Tibial nerve (tissue), 4 donors: ENCODE measurements around the gene KIRREL1. TPM values are rescaled to one million over a fixed set of nuclear protein-coding genes. Genes with fewer than 3 reads are reported as not detected.

Experiments
- DNase-seq, 2 donors: peaks; one replicate each; pipeline ENCODE4 v3.0.0-alpha.2; 2019; ENCODE audit warnings: low spot score in 2 of 2
- H3K27ac ChIP-seq, 4 donors: fragments of 200-600 bp; sonication (generic) in 3 of 4; one replicate each; pipeline ENCODE4 v1.5.1; 2017 to 2019; ENCODE audit warnings: mild to moderate bottlenecking in 1 of 4
- H3K27me3 ChIP-seq, 2 donors: fragments of 200-600 bp; sonication (generic) in 1 of 2; one replicate each; pipeline versions ENCODE4 v1.5.1 to v1.6.0; 2017 to 2019
- H3K36me3 ChIP-seq, 3 donors: fragments of 200-600 bp; sonication (generic); one replicate each; pipeline ENCODE4 v1.5.1; 2018 to 2019
- H3K4me1 ChIP-seq, 4 donors: fragments of 200-600 bp; sonication (generic) in 3 of 4; one replicate each; pipeline ENCODE4 v1.5.1; 2017 to 2019
- H3K4me3 ChIP-seq, 4 donors: fragments of 200-600 bp; sonication (generic) in 3 of 4; one replicate each; pipeline ENCODE4 v1.5.1; 2017 to 2019; ENCODE audit warnings: mild to moderate bottlenecking in 1 of 4, moderate library complexity in 1 of 4
- H3K9me3 ChIP-seq, 4 donors: fragments of 200-600 bp; sonication (generic) in 3 of 4; one replicate each; pipeline ENCODE4 v1.5.1; 2017 to 2019
- CTCF ChIP-seq, 5 experiments: fragments of 200-600 bp in 3 of 5; fragments of 450-650 bp in 2 of 5; sonication (generic) in 3 of 5; IDR thresholded peaks; one replicate each; pipeline ENCODE4 v1.5.1; 2016 to 2019; ENCODE audit warnings: antibody characterized with exemption in 5 of 5, mild to moderate bottlenecking in 3 of 5, moderate library complexity in 2 of 5
- EP300 ChIP-seq, 2 donors: sonication (generic); formaldehyde crosslinking; IDR thresholded peaks; one replicate each; pipeline ENCODE4 v1.6.1; 2017; ENCODE audit warnings: antibody characterized with exemption in 2 of 2, mild to moderate bottlenecking in 1 of 2
- POLR2A ChIP-seq, 2 donors: fragments of 450-650 bp; IDR thresholded peaks; one replicate each; pipeline ENCODE4 v1.6.1; 2017; ENCODE audit warnings: antibody characterized with exemption in 2 of 2, mild to moderate bottlenecking in 2 of 2, moderate library complexity in 2 of 2
- WGBS, 2 donors: methylation state at CpG; one replicate each; pipeline ENCODE4 v1.1.5; 2018; 5-methylcytosine and 5-hydroxymethylcytosine counted together
- total RNA-seq, 4 donors: library from RNA; depleted of rRNA; stranded (reverse); fragments of >200 nt; gene quantifications; one replicate each; pipeline ENCODE4 v1.1.0, GENCODE V29; 2016

The KIRREL1 gene
- total RNA-seq, 4 donors from 2014 or later, result 47.1 to 60.6 (median 50.7) TPM

- H3K27ac ChIP-seq, result no peak overlapping the region
- no peak for DNase-seq
- no peaks in the 10 kb centered on the region for H3K4me1 ChIP-seq
- H3K36me3 ChIP-seq, result no peaks in the 10 kb centered on the region
- no peaks in the 10 kb centered on the region for H3K27me3 ChIP-seq
- no peak overlapping the region for H3K4me3 ChIP-seq
- WGBS, 2 donors, result 71 to 92% methylated on average over 3 of the region's 3 CpGs
- no peaks in the 10 kb centered on the region for H3K9me3 ChIP-seq
- TF ChIP-seq EP300 (IDR thresholded peaks at IDR 0.05) (no peak), POLR2A (IDR thresholded peaks at IDR 0.05) (no peak), CTCF (IDR thresholded peaks at IDR 0.05) (no peak)
Observed at GRCh38 chr1:158131217-158131616, 137.8 kb downstream of the KIRREL1 start.

- WGBS, 2 donors, result 70 to 73% methylated on average over 3 of the region's 3 CpGs
- no peaks in the 10 kb centered on the region for H3K36me3 ChIP-seq
- H3K27me3 ChIP-seq, result no peaks in the 10 kb centered on the region
- no peak for DNase-seq
- no peak overlapping the region for H3K4me3 ChIP-seq
- no peaks in the 10 kb centered on the region for H3K9me3 ChIP-seq
- no peak for TF ChIP-seq EP300 (IDR thresholded peaks at IDR 0.05)
- no peak overlapping the region for H3K27ac ChIP-seq
- peaks cover 0 to 8% (median 4%) of the 10 kb centered on the region in 4 donors for H3K4me1 ChIP-seq
Observed at GRCh38 chr1:158140764-158141192, 147.3 kb downstream of the KIRREL1 start.

GRCh38 chr1:158145173-158145719 lies 151.8 kb downstream of the KIRREL1 start:
- H3K4me3 ChIP-seq, result no peak overlapping the region
- H3K36me3 ChIP-seq, result no peaks in the 10 kb centered on the region
- DNase-seq, result peak; percentile 16 to 43
- no peaks in the 10 kb centered on the region for H3K27me3 ChIP-seq
- peaks cover 0 to 32% (median 16%) of the 10 kb centered on the region in 4 donors for H3K4me1 ChIP-seq
- no peaks in the 10 kb centered on the region for H3K9me3 ChIP-seq
- no peak for TF ChIP-seq POLR2A (IDR thresholded peaks at IDR 0.05)
- no peak for TF ChIP-seq EP300 (IDR thresholded peaks at IDR 0.05)
- TF ChIP-seq CTCF (IDR thresholded peaks at IDR 0.05), result no peak
- H3K27ac ChIP-seq, result peak overlapping the region in 2 of 4 donors; percentile 65 to 84

GRCh38 chr1:158146165-158146564 lies 152.7 kb downstream of the KIRREL1 start:
- Histone ChIP-seq H3K27me3 (no peaks in the 10 kb centered on the region), H3K9me3 (no peaks in the 10 kb centered on the region), H3K36me3 (no peaks in the 10 kb centered on the region), H3K27ac (peak overlapping the region in 2 of 4 donors; percentile 65 to 84), H3K4me3 (no peak overlapping the region), H3K4me1 (peaks cover 0 to 33% (median 16%) of the 10 kb centered on the region in 4 donors)
- 70 to 71% methylated on average over 6 of the region's 6 CpGs for WGBS, 2 donors
- DNase-seq, result no peak
- TF ChIP-seq CTCF (IDR thresholded peaks at IDR 0.05) (no peak), POLR2A (IDR thresholded peaks at IDR 0.05) (no peak), EP300 (IDR thresholded peaks at IDR 0.05) (no peak)

GRCh38 chr1:158146739-158147138 lies 153.3 kb downstream of the KIRREL1 start:
- DNase-seq, result no peak
- no peaks in the 10 kb centered on the region for H3K9me3 ChIP-seq
- TF ChIP-seq EP300 (IDR thresholded peaks at IDR 0.05), result no peak
- no peak for TF ChIP-seq CTCF (IDR thresholded peaks at IDR 0.05)
- no peak for TF ChIP-seq POLR2A (IDR thresholded peaks at IDR 0.05)
- peak overlapping the region in 2 of 4 donors; percentile 65 to 84 for H3K27ac ChIP-seq
- H3K27me3 ChIP-seq, result no peaks in the 10 kb centered on the region
- H3K4me3 ChIP-seq, result no peak overlapping the region
- 80 to 90% methylated on average over 2 of the region's 2 CpGs for WGBS, 2 donors
- H3K4me1 ChIP-seq, result peaks cover 0 to 33% (median 16%) of the 10 kb centered on the region in 4 donors
- no peaks in the 10 kb centered on the region for H3K36me3 ChIP-seq
